Ectodermal cell (in vitro differentiated cells): ENCODE data around the gene SPOCD1. TPM values are rescaled to one million over a fixed set of nuclear protein-coding genes. Genes with fewer than 3 reads are reported as not detected.

ENCODE experiments used
- H3K27ac ChIP-seq: 2 replicates; pipeline ENCODE4 v1.7.0; 2013; ENCODE audit warnings: mild to moderate bottlenecking, low read depth, low read length; ENCODE audit not compliant: insufficient read depth, poor library complexity, severe bottlenecking
- H3K27me3 ChIP-seq: 2 replicates; pipeline ENCODE4 v1.7.0; 2013; ENCODE audit warnings: mild to moderate bottlenecking, low read length; ENCODE audit not compliant: insufficient read depth, control insufficient read depth, poor library complexity, severe bottlenecking
- H3K36me3 ChIP-seq: one replicate; pipeline ENCODE4 v1.7.0; 2013; ENCODE audit warnings: low read length; ENCODE audit not compliant: control insufficient read depth, insufficient read depth
- H3K4me1 ChIP-seq: one replicate; pipeline ENCODE4 v1.7.0; 2013; ENCODE audit warnings: low read length; ENCODE audit not compliant: control insufficient read depth, insufficient read depth
- H3K4me3 ChIP-seq: 2 replicates; pipeline ENCODE4 v1.7.0; 2013; ENCODE audit warnings: low read depth, low read length, control low read depth; ENCODE audit not compliant: insufficient read depth
- H3K9me3 ChIP-seq: 2 replicates; pipeline ENCODE4 v1.7.0; 2013; ENCODE audit warnings: mild to moderate bottlenecking, low read length, moderate library complexity; ENCODE audit not compliant: control insufficient read depth
- WGBS, 2 experiments: methylation state at CpG; one replicate each; pipeline ENCODE4 v1.1.7; 2013; ENCODE audit warnings: missing lambda C conversion rate in 2 of 2; 5-methylcytosine and 5-hydroxymethylcytosine counted together
- polyA plus RNA-seq, 4 experiments: library from polyadenylated mRNA; stranded (reverse); fragments of 50-300 nt; gene quantifications; one replicate each; pipeline ENCODE4 v1.2.3, GENCODE V29; 2013

The SPOCD1 gene
- 1.9 TPM for polyA plus RNA-seq (2013, experiment 1 of 4)
- 3.5 TPM for polyA plus RNA-seq (2013, experiment 2 of 4)
- polyA plus RNA-seq (2013, experiment 3 of 4), result 2.0 TPM
- polyA plus RNA-seq (2013, experiment 4 of 4), result 2.9 TPM

DNA sequence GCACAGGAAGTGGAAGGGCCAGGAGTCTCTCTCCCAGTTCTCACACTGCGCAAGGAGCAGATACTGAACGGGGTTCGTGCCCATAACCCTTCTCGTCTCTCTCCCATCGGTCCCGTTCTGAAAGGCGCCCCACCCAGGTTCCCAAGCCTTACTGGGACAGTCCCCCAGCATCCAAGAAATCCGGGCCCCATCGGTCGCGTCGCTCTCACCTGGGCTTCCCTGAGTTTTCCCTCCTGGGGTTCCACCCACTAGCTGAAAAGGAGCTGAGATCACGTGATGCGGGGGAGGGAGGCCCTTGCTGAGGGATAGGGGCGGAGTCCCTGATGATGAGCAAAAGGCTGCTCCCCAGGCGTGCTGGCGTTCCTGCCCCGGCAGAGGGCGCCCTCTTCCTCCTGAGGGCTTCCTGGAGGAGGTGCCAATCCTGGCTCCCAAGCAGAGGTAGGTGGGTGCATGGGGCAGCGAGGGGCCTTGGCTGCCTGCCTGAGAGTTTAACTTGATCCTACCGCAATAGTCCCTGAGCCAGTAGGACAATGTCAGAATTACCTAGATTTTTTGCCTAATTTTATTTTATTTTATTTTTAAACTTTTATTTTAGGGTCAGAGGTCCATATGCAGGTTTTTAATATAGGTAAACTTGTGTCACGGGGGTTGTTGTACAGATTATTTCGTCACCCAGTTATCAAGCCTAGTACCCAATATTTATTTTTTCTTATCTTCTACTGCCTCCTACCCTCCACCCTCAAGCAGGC lies at the start of gene SPOCD1:
Gene SPOCD1 (minus strand): TSS at position 271 of the 749 bp plus-strand sequence. CDS start 689 bp downstream, outside the sequence.
- Histone ChIP-seq H3K4me1 (no peaks in the 10 kb centered on the region), H3K36me3 (no peaks in the 10 kb centered on the region), H3K27me3 (no peaks in the 10 kb centered on the region), H3K27ac (no peak within 1 kb of the TSS), H3K9me3 (no peaks in the 10 kb centered on the region), H3K4me3 (peak within 1 kb of the TSS; percentile 38)
- 22 to 23% methylated on average over 22 to 23 of the region's 23 CpGs for WGBS, 2 experiments

DNA sequence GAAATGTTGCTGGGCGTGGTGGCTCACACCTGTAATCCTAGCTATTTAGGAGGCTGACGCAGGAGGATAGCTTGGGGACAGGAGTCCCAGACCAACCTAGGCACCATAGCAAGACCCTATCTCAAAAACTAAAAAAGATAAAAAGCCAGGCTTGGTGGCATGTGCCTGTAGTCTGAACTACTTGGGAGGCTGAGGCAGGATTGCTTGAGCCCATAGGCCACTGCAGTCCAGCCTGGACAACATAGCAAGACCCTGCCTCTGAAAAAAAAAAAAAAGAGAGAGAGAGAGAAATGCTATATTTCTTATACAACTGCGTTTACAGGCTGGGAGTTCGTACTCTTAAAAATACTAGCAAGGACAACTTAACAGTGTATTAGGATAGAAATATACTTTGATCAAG lies 46.2 kb upstream of the SPOCD1 start:
- WGBS, 2 experiments, result 87 to 95% methylated on average over 2 to 4 of the region's 4 CpGs
- H3K27me3 ChIP-seq, result no peaks in the 10 kb centered on the region

DNA sequence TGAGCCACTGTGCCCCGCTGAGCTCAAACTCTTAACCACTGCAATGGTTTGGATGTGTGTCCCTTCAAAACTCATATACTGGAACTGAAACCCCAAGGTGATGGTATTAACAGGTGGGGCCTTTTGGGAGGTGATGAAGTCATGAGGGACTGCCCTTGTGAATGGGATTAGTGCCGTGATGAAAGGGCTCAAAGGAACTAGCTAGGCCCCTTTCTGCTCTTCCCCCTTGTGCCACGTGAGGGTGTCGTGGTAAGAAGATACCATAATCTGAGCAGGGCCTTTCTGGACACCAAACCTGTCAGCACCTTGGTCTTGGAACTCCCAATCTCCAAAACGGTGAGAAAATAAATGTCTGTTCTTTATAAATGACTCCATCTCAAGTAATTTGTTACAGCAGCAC lies 45.5 kb upstream of the SPOCD1 start:
- Histone ChIP-seq H3K4me1 (no peaks in the 10 kb centered on the region), H3K9me3 (no peaks in the 10 kb centered on the region), H3K27ac (no peak overlapping the region), H3K4me3 (no peak overlapping the region), H3K36me3 (no peaks in the 10 kb centered on the region), H3K27me3 (no peaks in the 10 kb centered on the region)
- 83 to 84% methylated on average over 5 of the region's 5 CpGs for WGBS, 2 experiments

More for the DNA sequence above, 46.2 kb upstream of the SPOCD1 start:
- no peak overlapping the region for H3K27ac ChIP-seq
- no peaks in the 10 kb centered on the region for H3K4me1 ChIP-seq
- no peaks in the 10 kb centered on the region for H3K9me3 ChIP-seq
- H3K36me3 ChIP-seq, result no peaks in the 10 kb centered on the region
- H3K4me3 ChIP-seq, result no peak overlapping the region

DNA sequence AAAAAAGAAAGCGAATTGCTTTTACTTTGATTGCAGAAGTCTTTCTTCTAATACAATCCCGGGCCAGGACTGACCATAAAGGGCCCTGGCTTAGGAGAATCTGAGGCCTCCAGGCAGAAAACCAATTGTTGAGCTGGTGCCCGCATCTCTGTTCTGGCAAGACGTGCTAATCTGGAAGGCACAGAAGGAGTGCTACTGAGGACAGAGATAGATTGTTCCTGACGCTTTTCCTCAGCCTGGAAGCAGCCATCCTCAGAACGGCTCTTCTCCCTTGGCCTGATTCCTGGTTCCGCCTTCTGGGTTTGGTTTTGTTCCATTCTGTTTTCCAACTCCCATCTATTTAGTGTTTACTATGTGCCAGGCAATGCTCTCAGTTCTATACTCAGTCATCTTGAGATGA lies 44.8 kb upstream of the SPOCD1 start:
- Histone ChIP-seq H3K4me1 (no peaks in the 10 kb centered on the region), H3K9me3 (no peaks in the 10 kb centered on the region), H3K36me3 (no peaks in the 10 kb centered on the region), H3K27ac (no peak overlapping the region), H3K4me3 (no peak overlapping the region), H3K27me3 (no peaks in the 10 kb centered on the region)
- 94 to 95% methylated on average over 7 of the region's 7 CpGs for WGBS, 2 experiments

DNA sequence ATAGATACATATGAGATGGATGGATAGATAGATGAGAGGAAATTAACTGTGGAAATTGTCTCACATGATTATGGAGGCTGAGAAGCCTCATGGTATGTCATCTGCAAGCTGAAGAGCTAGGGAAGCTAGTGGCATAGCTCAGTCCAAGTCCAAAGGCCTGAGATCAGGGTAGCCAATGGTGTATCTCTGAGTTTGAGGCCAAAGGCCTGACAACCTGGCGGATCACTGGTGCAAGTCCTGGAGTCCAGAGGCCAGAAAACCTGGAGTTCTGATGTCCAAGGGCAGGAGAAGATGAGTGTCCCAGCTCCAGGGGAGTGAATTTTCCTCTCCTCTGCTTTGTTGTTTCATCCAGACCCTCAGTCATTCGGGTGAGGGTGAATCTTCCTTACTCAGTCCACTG lies 43.9 kb upstream of the SPOCD1 start:
- no peaks in the 10 kb centered on the region for H3K36me3 ChIP-seq
- no peaks in the 10 kb centered on the region for H3K4me1 ChIP-seq
- H3K27me3 ChIP-seq, result no peaks in the 10 kb centered on the region
- WGBS, 2 experiments, result 89 to 94% methylated on average over 2 of the region's 2 CpGs
- H3K9me3 ChIP-seq, result no peaks in the 10 kb centered on the region
- H3K4me3 ChIP-seq, result no peak overlapping the region
- H3K27ac ChIP-seq, result no peak overlapping the region

DNA sequence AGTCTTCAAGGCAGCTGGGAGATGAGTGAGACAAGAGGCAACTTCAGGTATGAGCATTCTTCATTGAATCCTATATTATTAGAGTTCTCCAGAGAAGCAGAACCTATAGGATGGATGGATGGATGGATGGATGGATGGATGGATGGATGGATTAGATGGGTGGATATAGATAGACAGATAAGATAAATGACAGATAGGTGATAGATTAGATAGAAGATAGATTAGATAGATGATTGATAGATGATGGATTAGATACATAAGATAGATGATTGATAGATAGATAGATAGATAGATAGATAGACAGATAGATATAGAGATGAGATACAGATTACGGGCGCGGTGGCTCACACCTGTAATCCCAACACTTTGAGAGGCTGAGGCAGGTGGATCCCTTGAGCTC lies 43.2 kb upstream of the SPOCD1 start:
- H3K4me1 ChIP-seq, result no peaks in the 10 kb centered on the region
- WGBS, 2 experiments, result 79 to 94% methylated on average over 3 of the region's 3 CpGs
- H3K9me3 ChIP-seq, result no peaks in the 10 kb centered on the region
- no peak overlapping the region for H3K4me3 ChIP-seq
- no peak overlapping the region for H3K27ac ChIP-seq
- no peaks in the 10 kb centered on the region for H3K36me3 ChIP-seq
- no peaks in the 10 kb centered on the region for H3K27me3 ChIP-seq

DNA sequence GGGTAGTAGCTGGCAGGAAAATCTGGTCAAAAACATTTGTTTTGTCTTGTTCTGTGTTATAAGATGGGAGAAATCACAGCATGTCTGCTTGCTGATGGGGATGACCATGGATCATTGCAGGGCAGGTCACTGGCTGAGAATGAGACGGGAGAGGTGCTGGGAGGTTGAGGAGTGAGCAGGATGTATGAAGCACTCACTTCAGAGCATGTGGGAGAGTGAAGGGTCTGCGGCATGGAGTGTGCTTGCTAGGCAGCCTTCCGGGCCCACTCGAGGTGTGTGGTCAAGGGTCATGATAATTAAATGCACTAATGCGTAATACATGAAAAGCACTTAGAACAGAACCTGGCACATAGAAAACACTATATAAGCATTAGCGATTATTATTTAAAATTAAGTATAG lies 42.0 kb upstream of the SPOCD1 start:
- Histone ChIP-seq H3K27me3 (no peaks in the 10 kb centered on the region), H3K27ac (no peak overlapping the region), H3K9me3 (no peaks in the 10 kb centered on the region), H3K4me1 (no peaks in the 10 kb centered on the region), H3K36me3 (no peaks in the 10 kb centered on the region), H3K4me3 (no peak overlapping the region)
- 90 to 92% methylated on average over 4 to 5 of the region's 6 CpGs for WGBS, 2 experiments

DNA sequence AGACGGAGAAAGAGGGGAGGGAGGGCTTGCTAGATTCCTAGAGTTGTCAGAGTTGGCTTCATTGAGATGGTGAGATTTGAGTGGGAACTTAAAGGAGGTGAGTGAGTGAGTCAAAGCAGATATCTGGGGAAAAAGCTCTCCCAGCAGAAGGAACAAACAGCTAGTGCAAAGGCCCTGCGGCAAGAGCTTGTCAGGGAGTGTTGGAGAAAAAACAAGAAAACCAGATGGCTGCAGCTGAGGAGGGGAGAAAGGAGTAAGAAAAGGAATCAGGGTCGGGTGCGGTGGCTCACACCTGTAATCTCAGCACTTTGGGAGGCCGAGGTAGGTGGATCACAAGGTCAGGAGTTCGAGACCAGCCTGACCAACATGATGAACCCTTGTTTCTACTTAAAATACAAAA lies 40.3 kb upstream of the SPOCD1 start:
- Histone ChIP-seq H3K27ac (no peak overlapping the region), H3K9me3 (no peaks in the 10 kb centered on the region), H3K27me3 (no peaks in the 10 kb centered on the region), H3K4me3 (no peak overlapping the region), H3K36me3 (no peaks in the 10 kb centered on the region), H3K4me1 (no peaks in the 10 kb centered on the region)
- WGBS, 2 experiments, result 94 to 97% methylated on average over 6 of the region's 6 CpGs

DNA sequence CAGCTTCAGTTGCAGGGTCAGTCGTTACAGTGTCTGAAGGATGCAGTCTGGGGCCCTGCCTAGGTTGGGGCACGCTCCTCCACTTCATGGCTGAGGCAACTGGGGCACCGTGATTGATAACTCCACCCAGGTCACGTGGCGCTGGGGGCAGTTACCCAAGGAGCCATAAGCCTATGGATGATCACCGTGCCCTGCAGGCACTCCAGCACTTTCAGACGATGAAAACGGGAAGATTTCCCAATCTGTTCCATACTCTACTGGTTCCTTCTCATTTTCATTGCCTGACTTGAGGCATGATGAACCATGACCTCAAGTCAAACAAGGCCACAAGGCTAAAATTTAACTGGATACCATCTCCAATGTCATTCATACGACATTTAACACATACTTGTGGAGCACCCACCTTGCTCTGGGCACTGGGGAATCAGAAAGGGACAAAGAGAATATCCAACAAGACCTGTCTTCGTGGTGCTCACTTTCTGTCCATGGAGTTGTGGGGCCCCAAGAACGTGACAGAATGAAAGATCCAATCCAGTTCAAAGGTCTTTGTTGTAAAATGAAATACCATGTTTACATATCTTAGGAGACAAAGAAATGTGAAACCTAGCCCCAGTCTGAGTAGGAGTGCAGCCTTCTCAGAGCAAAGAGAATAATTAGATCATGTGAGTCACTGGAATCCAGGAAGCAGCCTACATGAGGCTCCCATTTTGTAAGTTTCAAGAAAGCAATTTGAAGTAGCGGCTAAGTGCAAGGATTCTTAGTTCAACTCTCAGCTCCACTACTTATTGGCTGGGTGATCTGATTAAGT lies 39.4 kb upstream of the SPOCD1 start:
- H3K27ac ChIP-seq, result no peak overlapping the region
- no peaks in the 10 kb centered on the region for H3K27me3 ChIP-seq
- no peaks in the 10 kb centered on the region for H3K36me3 ChIP-seq
- no peaks in the 10 kb centered on the region for H3K4me1 ChIP-seq
- no peaks in the 10 kb centered on the region for H3K9me3 ChIP-seq
- WGBS, 2 experiments, result 92% methylated on average over 12 of the region's 12 CpGs
- no peak overlapping the region for H3K4me3 ChIP-seq

DNA sequence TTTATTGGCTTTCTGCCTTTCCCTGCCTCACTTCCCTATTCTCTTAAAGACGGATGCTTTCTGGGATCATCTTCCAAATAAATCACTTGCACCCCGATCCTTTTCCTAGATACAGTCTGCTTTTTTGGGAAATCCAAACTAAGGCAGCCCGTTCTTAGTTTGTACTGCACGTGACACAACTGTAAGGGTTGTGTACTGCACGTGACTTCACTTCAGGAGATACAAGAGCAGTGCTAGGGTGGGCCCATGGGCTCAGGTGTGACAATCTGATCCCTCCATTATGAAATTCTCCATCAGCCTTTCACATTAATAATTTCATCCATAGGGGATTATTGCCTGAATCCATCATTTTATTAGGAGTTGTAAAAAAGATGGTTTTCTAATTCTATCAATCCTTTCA lies 33.8 kb upstream of the SPOCD1 start:
- Histone ChIP-seq H3K27me3 (no peaks in the 10 kb centered on the region), H3K9me3 (no peaks in the 10 kb centered on the region), H3K27ac (no peak overlapping the region), H3K4me1 (no peaks in the 10 kb centered on the region), H3K36me3 (no peaks in the 10 kb centered on the region), H3K4me3 (no peak overlapping the region)
- 92 to 95% methylated on average over 5 of the region's 5 CpGs for WGBS, 2 experiments
